K562 (cell line): Measurements from ENCODE around the gene FCHSD1. TPM values are rescaled to one million over a fixed set of nuclear protein-coding genes. Genes with fewer than 3 reads are reported as not detected.

Experiments
- ATAC-seq: fragments of 200-7000 bp; cut with Tn5 transposase; 3 replicates; pipeline ENCODE4 v1.9.1; 2020; ENCODE audit warnings: moderate library complexity
- BruUV-seq: library from RNA; stranded (reverse); fragments of 400-500 nt; replicated peaks from 2 replicates; lab custom pipeline; 2021; lab: Mats Ljungman, UMichigan
- CTCF ChIA-PET: fragments of 300-600 bp; formaldehyde crosslinking; extraction: SDS; loops from one replicate; lab custom pipeline; 2021; ENCODE audit warnings: low intra/inter-chr PET ratio; lab: Yijun Ruan, JAX
- POLR2A ChIA-PET: fragments of 300-600, 350-650 bp; sonication (Branson Sonifier 250); formaldehyde crosslinking; extraction: SDS; loops from one replicate; lab custom pipeline; 2021; ENCODE audit warnings: antibody characterized with exemption, inconsistent platforms; lab: Yijun Ruan, JAX
- DNase-seq, 4 experiments: peaks; one replicate each; pipeline versions ENCODE4 v3.0.0 to v3.0.0-alpha.2; 2011 to 2018; ENCODE audit warnings: low spot score in 3 of 4, mixed read lengths in 3 of 4; ENCODE audit errors: extremely low read depth in 1 of 4
- FAIRE-seq: peaks from 2 replicates; lab custom pipeline; 2011; peaks lifted over from hg19 to GRCh38; lab: Jason Lieb, UNC
- H2AFZ ChIP-seq: 2 replicates; pipeline ENCODE4 v1.6.0; 2011; ENCODE audit warnings: low read depth, low read length, control low read depth, inconsistent platforms
- H3K27ac ChIP-seq: fragments of 200-600 bp; 3 replicates; pipeline ENCODE4 v1.8.0; 2011; ENCODE audit warnings: low read depth, mild to moderate bottlenecking, control low read depth, inconsistent platforms, low read length, moderate library complexity, mixed read lengths; ENCODE audit errors: extremely low read depth
- H3K27me3 ChIP-seq, 2 experiments: fragments of 300-600 bp in 1 of 2; 2 replicates in 1 of 2; 3 replicates in 1 of 2; pipeline versions ENCODE4 v1.6.0 to v1.8.0; 2011; ENCODE audit warnings: inconsistent platforms in 2 of 2, low read length in 2 of 2, mild to moderate bottlenecking in 1 of 2, mixed read lengths in 1 of 2, moderate library complexity in 1 of 2; ENCODE audit not compliant: control insufficient read depth in 2 of 2, insufficient read depth in 2 of 2
- H3K36me3 ChIP-seq: fragments of 300-600 bp; 3 replicates; pipeline ENCODE4 v1.8.0; 2011; ENCODE audit warnings: mild to moderate bottlenecking, low read length, inconsistent platforms; ENCODE audit not compliant: control insufficient read depth, insufficient read depth
- H3K4me1 ChIP-seq, 2 experiments: fragments of 200-600 bp in 1 of 2; replicated peaks in 1 of 2; 2 replicates in 1 of 2; 3 replicates in 1 of 2; pipeline versions ENCODE4 v1.5.1 to v1.8.0; 2011; ENCODE audit warnings: inconsistent platforms in 2 of 2, low read length in 2 of 2, mild to moderate bottlenecking in 1 of 2, mixed read lengths in 1 of 2, moderate library complexity in 1 of 2; ENCODE audit not compliant: control insufficient read depth in 2 of 2, insufficient read depth in 2 of 2
- H3K4me2 ChIP-seq: 2 replicates; pipeline ENCODE4 v1.6.1; 2011; ENCODE audit warnings: low read length, control low read depth, inconsistent platforms, mixed read lengths; ENCODE audit not compliant: insufficient read depth
- H3K4me3 ChIP-seq: fragments of 200-600 bp; sonication (generic), shearing (Covaris generic); 2 replicates; pipeline ENCODE4 v1.5.1; 2016; ENCODE audit warnings: control low read depth, inconsistent platforms
- H3K79me2 ChIP-seq: fragments of 200-600 bp; 3 replicates; pipeline ENCODE4 v1.8.0; 2011; ENCODE audit warnings: low read length, inconsistent platforms; ENCODE audit not compliant: control insufficient read depth, insufficient read depth
- H3K9ac ChIP-seq, 2 experiments: 2 replicates each; pipeline versions ENCODE4 v1.6.0 to v1.6.1; 2011; ENCODE audit warnings: low read depth in 2 of 2, low read length in 2 of 2, control low read depth in 1 of 2, inconsistent platforms in 1 of 2, mild to moderate bottlenecking in 1 of 2, mixed read lengths in 1 of 2; ENCODE audit not compliant: insufficient read depth in 1 of 2
- H3K9me1 ChIP-seq: one replicate; pipeline ENCODE4 v1.6.0; 2011; ENCODE audit warnings: inconsistent platforms, mild to moderate bottlenecking, low read length, moderate library complexity; ENCODE audit not compliant: control insufficient read depth, insufficient read depth
- H3K9me3 ChIP-seq: replicated peaks from 2 replicates; pipeline ENCODE4 v1.5.1; 2011; ENCODE audit warnings: low read depth, low read length, inconsistent platforms; ENCODE audit not compliant: control insufficient read depth, insufficient read depth
- H4K20me1 ChIP-seq: replicated peaks from 2 replicates; pipeline ENCODE4 v1.6.1; 2011; ENCODE audit warnings: low read length, inconsistent platforms, mixed read lengths; ENCODE audit not compliant: control insufficient read depth, insufficient read depth
- ETV5 ChIP-seq: sonication (generic); formaldehyde crosslinking; IDR thresholded peaks from 2 replicates; pipeline ENCODE4 v1.4.0; 2020; ENCODE audit warnings: low read depth, mild to moderate bottlenecking, missing genetic modification reagents
- GTF2A2 ChIP-seq: IDR thresholded peaks from 2 replicates; pipeline ENCODE4 v1.6.1; 2016; ENCODE audit warnings: mild to moderate bottlenecking, missing genetic modification characterization, missing compliant biosample characterization
- POLR3G ChIP-seq: IDR thresholded peaks from 2 replicates; pipeline ENCODE4 v1.6.1; 2011; ENCODE audit not compliant: insufficient read length, insufficient replicate concordance; ENCODE audit errors: extremely low read depth
- U2AF1 ChIP-seq: fragments of 200-400 bp; formaldehyde crosslinking; optimal IDR thresholded peaks from 2 replicates; pipeline ENCODE3; 2017; ENCODE audit warnings: mild to moderate bottlenecking, low read depth, low read length, moderate library complexity
- WHSC1 ChIP-seq: IDR thresholded peaks from one replicate; pipeline ENCODE4 v1.6.1; 2012; ENCODE audit warnings: low read length, control low read depth, inconsistent platforms
- ZKSCAN1 ChIP-seq: fragments of 150-350 bp; IDR thresholded peaks from 2 replicates; pipeline ENCODE4 v1.6.1; 2016; ENCODE audit warnings: low read depth, low read length
- WGBS: fragments of 100-300 bp; shearing (Covaris generic); methylation state at CpG from one replicate; pipeline ENCODE4 v1.1.6; 2016; ENCODE audit warnings: low coverage, mixed read lengths; ENCODE audit not compliant: insufficient coverage; ENCODE audit errors: missing lambda C conversion rate; 5-methylcytosine and 5-hydroxymethylcytosine counted together
- in situ Hi-C: fragments of 300-500 bp; cut with MboI; formaldehyde crosslinking; loops from 4 replicates; pipeline ENCODE4 v1.15.0; 2018; ENCODE audit warnings: inconsistent platforms, mixed read lengths
- intact Hi-C: fragments of 100-400 bp; cut with micrococcal nuclease; formaldehyde crosslinking; loops from 2 replicates; pipeline ENCODE4 v1.14.2; 2022
- polyA plus RNA-seq, 8 experiments: library from polyadenylated mRNA; depleted of rRNA in 4 of 8; stranded (reverse) in 5 of 8; unstranded in 3 of 8; fragments of >200 nt; fragmentation: Nextera tagmentation in 2 of 8; fragmentation: Illumina TruSeq in 1 of 8; extraction: Ambion mirVana in 2 of 8; extraction: Trizol in 1 of 8; gene quantifications; 2 replicates each; pipeline versions ENCODE4 v1.2.1 to v1.2.3, GENCODE V29; 2011 to 2014; ENCODE audit warnings: inconsistent platforms in 1 of 8, missing spikeins in 1 of 8
- total RNA-seq, 7 experiments: library from RNA; depleted of rRNA in 6 of 7; stranded (reverse); fragments of >200 nt in 6 of 7; fragmentation: Illumina TruSeq in 2 of 7; extraction: Trizol in 2 of 7; gene quantifications; 2 replicates each; pipeline versions ENCODE4 v1.2.1 to v1.2.3, GENCODE V29; 2011 to 2021; ENCODE audit warnings: low replicate concordance in 1 of 7
- TF ChIP-seq, protein P1 (sequence below): fragments of 450-650 bp; IDR thresholded peaks from 2 replicates; pipeline ENCODE4 v1.6.1; 2016; ENCODE audit warnings: mild to moderate bottlenecking, moderate library complexity
- TF ChIP-seq, protein P2 (sequence below): sonication (generic); formaldehyde crosslinking; IDR thresholded peaks from 2 replicates; pipeline ENCODE4 v1.9.0; 2022; ENCODE audit warnings: mild to moderate bottlenecking, missing genetic modification reagents

Gene FCHSD1
- total and polyA plus RNA-seq, 9 of the 15 experiments (the other 6 are each of a cell fraction or from before 2014, with no cell fraction given), result 0.35 to 37.5 (median 13.6) TPM

DNA sequence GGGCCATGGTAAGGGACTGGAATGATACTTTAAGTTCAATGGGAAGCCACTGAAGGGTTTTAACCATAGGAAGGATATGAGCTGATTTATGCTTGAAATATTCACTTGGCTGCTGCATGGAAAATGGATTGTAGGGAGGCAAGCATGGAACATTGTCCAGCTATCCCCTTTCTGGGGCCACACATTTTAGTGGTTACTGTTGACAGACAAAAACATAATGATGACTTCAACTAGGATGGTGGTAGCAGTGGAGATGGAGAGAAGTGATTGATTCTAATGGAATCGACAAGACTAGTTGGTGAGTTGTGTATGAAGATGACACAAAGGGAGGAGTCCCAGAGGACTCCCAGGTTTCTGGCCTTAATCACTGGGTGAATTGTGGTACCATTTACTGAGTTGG is 6.2 kb upstream of the FCHSD1 start:
- POLR2A ChIA-PET, result interaction anchor here (0.8 kb wide), 1 partner anchor 13 kb away, joined by 4 read pairs; no protein-coding TSS in a partner anchor
- no TSS peak for BruUV-seq
- TF ChIP-seq U2AF1, result no peak
- no peak for TF ChIP-seq POLR3G
- no peak for TF ChIP-seq GTF2A2 (tag)
- TF ChIP-seq, protein P1, sequence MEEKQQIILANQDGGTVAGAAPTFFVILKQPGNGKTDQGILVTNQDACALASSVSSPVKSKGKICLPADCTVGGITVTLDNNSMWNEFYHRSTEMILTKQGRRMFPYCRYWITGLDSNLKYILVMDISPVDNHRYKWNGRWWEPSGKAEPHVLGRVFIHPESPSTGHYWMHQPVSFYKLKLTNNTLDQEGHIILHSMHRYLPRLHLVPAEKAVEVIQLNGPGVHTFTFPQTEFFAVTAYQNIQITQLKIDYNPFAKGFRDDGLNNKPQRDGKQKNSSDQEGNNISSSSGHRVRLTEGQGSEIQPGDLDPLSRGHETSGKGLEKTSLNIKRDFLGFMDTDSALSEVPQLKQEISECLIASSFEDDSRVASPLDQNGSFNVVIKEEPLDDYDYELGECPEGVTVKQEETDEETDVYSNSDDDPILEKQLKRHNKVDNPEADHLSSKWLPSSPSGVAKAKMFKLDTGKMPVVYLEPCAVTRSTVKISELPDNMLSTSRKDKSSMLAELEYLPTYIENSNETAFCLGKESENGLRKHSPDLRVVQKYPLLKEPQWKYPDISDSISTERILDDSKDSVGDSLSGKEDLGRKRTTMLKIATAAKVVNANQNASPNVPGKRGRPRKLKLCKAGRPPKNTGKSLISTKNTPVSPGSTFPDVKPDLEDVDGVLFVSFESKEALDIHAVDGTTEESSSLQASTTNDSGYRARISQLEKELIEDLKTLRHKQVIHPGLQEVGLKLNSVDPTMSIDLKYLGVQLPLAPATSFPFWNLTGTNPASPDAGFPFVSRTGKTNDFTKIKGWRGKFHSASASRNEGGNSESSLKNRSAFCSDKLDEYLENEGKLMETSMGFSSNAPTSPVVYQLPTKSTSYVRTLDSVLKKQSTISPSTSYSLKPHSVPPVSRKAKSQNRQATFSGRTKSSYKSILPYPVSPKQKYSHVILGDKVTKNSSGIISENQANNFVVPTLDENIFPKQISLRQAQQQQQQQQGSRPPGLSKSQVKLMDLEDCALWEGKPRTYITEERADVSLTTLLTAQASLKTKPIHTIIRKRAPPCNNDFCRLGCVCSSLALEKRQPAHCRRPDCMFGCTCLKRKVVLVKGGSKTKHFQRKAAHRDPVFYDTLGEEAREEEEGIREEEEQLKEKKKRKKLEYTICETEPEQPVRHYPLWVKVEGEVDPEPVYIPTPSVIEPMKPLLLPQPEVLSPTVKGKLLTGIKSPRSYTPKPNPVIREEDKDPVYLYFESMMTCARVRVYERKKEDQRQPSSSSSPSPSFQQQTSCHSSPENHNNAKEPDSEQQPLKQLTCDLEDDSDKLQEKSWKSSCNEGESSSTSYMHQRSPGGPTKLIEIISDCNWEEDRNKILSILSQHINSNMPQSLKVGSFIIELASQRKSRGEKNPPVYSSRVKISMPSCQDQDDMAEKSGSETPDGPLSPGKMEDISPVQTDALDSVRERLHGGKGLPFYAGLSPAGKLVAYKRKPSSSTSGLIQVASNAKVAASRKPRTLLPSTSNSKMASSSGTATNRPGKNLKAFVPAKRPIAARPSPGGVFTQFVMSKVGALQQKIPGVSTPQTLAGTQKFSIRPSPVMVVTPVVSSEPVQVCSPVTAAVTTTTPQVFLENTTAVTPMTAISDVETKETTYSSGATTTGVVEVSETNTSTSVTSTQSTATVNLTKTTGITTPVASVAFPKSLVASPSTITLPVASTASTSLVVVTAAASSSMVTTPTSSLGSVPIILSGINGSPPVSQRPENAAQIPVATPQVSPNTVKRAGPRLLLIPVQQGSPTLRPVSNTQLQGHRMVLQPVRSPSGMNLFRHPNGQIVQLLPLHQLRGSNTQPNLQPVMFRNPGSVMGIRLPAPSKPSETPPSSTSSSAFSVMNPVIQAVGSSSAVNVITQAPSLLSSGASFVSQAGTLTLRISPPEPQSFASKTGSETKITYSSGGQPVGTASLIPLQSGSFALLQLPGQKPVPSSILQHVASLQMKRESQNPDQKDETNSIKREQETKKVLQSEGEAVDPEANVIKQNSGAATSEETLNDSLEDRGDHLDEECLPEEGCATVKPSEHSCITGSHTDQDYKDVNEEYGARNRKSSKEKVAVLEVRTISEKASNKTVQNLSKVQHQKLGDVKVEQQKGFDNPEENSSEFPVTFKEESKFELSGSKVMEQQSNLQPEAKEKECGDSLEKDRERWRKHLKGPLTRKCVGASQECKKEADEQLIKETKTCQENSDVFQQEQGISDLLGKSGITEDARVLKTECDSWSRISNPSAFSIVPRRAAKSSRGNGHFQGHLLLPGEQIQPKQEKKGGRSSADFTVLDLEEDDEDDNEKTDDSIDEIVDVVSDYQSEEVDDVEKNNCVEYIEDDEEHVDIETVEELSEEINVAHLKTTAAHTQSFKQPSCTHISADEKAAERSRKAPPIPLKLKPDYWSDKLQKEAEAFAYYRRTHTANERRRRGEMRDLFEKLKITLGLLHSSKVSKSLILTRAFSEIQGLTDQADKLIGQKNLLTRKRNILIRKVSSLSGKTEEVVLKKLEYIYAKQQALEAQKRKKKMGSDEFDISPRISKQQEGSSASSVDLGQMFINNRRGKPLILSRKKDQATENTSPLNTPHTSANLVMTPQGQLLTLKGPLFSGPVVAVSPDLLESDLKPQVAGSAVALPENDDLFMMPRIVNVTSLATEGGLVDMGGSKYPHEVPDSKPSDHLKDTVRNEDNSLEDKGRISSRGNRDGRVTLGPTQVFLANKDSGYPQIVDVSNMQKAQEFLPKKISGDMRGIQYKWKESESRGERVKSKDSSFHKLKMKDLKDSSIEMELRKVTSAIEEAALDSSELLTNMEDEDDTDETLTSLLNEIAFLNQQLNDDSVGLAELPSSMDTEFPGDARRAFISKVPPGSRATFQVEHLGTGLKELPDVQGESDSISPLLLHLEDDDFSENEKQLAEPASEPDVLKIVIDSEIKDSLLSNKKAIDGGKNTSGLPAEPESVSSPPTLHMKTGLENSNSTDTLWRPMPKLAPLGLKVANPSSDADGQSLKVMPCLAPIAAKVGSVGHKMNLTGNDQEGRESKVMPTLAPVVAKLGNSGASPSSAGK, result no peak
- TF ChIP-seq, protein P2, sequence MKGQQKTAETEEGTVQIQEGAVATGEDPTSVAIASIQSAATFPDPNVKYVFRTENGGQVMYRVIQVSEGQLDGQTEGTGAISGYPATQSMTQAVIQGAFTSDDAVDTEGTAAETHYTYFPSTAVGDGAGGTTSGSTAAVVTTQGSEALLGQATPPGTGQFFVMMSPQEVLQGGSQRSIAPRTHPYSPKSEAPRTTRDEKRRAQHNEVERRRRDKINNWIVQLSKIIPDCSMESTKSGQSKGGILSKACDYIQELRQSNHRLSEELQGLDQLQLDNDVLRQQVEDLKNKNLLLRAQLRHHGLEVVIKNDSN, result no peak
- TF ChIP-seq ETV5, result no peak
- TF ChIP-seq ZKSCAN1, result no peak
- TF ChIP-seq WHSC1, result no peak

More for the DNA sequence above, 6.2 kb upstream of the FCHSD1 start:
- Histone ChIP-seq H3K9me3 (no peaks in the 10 kb centered on the region), H3K4me1 (peaks cover 0 to 8% of the 10 kb centered on the region in 2 experiments; a peak in 2 of 5 replicates), H3K4me3 (no peak overlapping the region), H3K79me2 (no peaks in the 10 kb centered on the region), H3K4me2 (no peak overlapping the region), H2AFZ (no peak overlapping the region), H3K27me3 (no peaks in the 10 kb centered on the region), H3K27ac (peak overlapping the region; percentile 30; the same call in 2 of the 3 replicates), H3K9me1 (peaks cover 5% of the 10 kb centered on the region), H3K36me3 (peaks cover 11% of the 10 kb centered on the region; the same call in 2 of the 3 replicates), H3K9ac (no peak overlapping the region), H4K20me1 (no peaks in the 10 kb centered on the region)
- intact Hi-C loops, result no loop called here
- no peak for FAIRE-seq
- CTCF ChIA-PET, result no interaction called here
- ATAC-seq, result no peak
- DNase-seq, result no peak
- in situ Hi-C loops, result no loop called here
- WGBS, result 56% methylated on average over 1 of the region's 1 CpG
